GM18511 (cell line): Measurements from ENCODE around the gene FOXL1.
A peak's percentile ranks its signal among the peaks of the same experiment; 100 is the strongest.

ENCODE experiments used
- ATAC-seq: cut with Tn5 transposase; IDR thresholded peaks from one replicate; pipeline ENCODE4 v1.9.1; 2021; ENCODE audit warnings: mild to moderate bottlenecking, moderate library complexity; ENCODE audit not compliant: unreplicated experiment

The FOXL1 gene

DNA sequence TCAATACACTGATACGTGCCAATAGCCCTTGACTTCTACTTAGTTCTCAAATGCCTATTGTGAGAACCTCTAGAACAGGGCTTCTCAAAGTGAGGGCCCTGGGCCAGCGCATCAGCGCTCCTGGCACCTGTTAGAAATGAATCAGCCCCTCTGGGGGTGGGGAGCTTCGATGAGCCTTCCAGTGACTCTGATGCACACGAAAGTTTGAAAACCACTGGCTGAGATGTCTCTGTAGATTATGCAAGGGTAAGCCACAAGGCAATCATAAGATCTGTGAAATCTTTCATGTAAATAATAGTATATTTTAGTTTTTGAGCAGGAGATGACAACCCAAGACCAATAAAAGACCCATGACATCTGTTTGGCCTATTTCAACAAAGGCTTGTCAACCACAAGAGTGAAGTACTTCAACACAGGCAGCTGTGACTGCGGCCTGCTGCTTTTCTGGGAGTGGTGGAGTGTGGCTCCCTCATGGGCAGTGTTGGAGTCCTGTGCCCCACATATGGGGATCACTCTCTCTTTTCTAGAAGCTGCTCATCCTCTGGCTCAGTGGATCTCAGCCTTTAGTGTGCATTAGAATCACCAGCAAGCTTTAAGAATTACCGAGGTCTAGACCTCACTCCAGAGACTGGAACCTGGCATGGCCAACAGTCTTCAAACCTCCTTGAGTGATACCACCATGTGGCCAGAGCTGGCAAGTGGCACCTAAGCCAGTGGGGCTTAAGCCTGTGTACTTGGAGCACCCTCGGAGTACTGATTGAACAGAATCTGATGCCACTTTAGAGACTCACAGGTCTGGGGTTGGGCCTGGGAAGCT is 29.1 kb upstream of the FOXL1 start:
- ATAC-seq = no peak

DNA sequence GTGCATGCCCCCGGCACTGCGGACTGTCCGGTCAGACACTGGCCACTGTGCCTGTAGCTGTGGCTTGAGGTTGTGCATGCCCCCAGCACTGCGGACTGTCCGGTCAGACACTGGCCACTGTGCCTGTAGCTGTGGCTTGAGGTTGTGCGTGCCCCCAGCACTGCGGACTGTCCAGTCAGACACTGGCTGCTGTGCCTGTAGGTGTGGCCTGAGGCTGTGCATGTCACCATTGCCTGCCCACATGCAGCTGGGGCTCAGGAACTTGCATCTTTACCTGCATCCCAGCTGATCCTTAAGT is 28.5 kb upstream of the FOXL1 start:
- ATAC-seq = no peak

- ATAC-seq = no peak
Measured at GRCh38 chr16:86550281-86550680, 28.1 kb upstream of the FOXL1 start.

DNA sequence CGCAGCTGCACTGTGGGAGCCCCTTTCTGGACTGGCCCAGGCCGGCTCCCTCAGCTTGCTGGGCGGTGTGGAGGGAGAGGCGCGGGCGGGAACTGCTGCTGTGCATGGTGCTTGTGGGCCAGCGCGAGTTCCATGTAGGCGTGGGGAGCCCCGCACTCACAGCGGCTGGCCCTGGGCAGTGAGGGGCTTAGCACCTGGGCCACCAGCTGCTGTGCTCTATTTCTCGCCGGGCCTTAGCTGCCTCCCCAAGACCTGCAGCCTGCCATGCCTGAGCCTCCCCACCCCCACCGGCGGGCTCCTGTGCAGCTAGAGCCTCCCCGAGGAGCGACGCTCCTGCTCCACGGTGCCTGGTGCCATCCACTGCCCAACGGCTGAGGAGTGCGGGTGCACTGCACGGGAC is 25.0 kb upstream of the FOXL1 start:
- ATAC-seq = no peak

DNA sequence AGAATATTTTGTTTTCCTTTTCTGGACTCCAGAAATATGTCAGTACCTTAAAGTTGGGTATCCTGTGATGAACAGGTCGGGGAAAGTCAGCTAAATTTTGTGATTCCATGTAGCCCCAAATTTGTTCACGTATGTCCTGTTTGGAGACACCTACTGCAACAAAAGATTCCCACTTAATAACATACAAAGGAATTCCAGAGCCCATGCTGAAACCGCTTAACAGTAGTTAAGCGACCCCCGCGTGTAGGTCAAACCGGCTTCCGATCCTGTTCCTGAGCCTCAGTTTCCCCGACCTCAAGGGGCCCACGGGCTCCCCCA is 23.8 kb upstream of the FOXL1 start:
- ATAC-seq = no peak

DNA sequence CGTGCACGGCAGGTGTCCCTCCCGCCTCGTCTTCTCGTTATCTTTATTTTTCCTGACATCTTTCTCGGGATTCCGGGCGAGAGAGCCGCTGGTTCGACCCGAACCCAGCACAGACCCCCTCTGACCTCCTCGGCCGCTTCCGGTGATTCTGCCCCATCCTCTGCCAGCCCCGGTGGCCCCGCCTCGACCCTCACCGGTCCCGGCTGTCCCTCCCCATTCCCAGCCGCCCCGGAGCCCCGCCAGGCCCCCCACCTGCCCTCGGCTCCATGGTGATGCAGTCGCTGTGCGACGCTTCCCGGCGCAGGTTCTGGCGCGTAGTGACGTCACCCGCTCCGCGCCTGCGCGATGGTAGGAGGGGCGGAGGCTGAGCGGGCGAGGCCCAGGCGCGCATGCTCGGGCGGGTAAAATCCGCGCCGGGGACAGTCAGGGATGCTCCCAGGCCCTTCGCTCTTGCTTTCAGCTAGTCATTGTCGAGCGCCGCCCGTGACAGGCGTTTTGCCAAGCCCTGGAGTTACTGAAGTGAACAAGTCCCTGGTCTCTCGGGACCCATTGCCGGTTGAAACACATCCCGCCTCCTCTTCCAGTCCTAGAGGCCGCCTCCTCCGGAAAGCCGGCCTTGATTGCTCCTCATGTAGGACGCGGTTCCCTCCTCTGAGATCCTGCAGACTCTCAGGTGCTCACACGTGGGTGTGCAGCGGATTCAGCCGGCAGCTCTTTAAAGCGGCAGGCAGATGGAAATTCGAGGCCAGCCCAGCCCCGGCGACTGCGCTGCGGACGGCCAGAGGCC is 23.2 kb upstream of the FOXL1 start, which contains the start of gene MTHFSD:
Gene MTHFSD (minus strand): TSS at position 319 of the 787 bp plus-strand sequence. CDS start 51 bp downstream, at position 268.
- peak; percentile 93 for ATAC-seq

GRCh38 chr16:86555704-86556075 is 22.7 kb upstream of the FOXL1 start:
- no peak for ATAC-seq

GRCh38 chr16:86556576-86556975 is 21.8 kb upstream of the FOXL1 start:
- ATAC-seq = no peak

DNA sequence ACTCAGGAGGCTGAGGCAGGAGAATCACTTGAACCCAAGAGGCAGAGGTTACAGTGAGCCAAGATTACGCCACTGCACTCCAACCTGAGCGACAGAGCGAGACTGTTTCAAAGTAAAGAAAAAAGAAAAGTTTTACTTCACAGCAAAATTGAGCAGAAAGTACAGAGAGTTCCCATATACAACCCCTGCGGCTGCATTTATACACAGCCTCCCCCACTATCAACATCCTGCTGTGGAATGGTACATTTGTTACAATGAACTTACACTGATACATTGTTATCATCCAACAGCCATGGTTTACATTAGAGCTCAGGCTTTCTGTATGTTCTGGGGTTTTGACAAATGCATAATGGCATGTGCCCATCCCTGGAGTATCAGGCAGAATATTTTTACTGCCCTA is 20.8 kb upstream of the FOXL1 start:
- ATAC-seq = no peak

GRCh38 chr16:86558355-86559193 is 19.8 kb upstream of the FOXL1 start:
- no peak for ATAC-seq

GRCh38 chr16:86559802-86560305 is 18.5 kb upstream of the FOXL1 start:
- ATAC-seq = no peak

- ATAC-seq = no peak
Measured at GRCh38 chr16:86562356-86562755, 16.0 kb upstream of the FOXL1 start.

DNA sequence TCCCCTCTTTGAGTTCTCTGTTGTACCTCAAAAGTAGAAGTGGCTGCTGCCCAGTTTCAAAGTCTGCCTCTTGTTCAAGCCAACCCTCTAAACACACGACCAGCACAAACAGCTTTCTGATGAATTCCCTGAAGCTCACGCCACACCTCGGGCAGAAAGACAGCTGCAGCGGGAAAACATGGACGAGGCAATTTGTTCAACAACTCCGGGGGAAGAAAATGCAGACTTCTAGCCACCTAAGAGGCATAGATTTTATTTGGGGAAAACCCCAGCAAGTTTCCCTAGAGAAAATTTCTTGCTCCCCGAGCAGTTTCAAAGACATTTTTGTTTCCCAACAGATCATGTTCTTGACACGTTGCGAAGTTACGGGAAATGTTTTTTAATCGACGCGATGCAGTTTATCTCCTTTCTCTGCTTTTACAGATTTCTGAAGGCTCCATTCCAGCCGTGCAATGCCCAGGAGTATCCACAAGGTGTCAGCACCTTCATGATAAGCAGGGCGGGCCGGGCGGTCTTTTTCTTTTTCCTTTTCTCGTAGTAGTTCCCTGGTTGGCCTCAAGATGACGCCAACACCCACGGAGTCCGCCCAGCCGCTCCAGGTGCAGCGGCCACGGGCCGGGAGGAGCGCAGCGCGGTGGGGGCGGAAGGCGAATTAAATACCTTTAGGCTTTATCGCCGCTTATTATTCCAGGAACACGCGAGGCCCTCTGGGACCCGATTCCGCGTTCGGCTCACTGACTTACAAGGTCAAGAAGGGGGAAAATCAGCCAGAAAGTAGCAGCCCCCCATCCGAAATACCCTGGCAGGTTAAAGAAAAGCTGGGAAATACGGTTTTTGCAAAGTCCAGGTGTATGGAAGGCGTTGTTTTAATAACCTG is 14.6 kb upstream of the FOXL1 start:
- ATAC-seq = no peak

DNA sequence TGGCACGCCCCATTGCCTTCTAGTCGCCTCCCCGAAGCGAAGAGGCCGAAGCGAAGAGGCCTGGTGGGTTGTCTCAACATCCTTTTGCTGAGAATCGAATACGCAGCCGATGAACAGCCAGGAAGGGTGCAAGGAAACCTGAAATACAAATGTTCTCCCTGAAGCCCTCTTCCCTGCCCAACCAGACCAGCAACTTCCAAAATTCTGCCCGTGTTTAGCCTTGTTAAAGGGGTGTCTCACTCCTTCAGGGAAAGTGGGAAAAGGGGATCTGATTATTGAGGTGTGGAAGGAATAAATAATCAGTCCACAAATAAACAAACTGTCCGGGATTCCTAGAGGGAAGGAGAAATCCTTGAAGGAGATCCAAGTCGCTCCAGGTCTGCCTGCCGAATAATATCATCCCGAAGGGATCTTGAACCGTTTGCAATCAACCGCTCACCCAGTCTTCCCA is 13.1 kb upstream of the FOXL1 start:
- no peak for ATAC-seq

DNA sequence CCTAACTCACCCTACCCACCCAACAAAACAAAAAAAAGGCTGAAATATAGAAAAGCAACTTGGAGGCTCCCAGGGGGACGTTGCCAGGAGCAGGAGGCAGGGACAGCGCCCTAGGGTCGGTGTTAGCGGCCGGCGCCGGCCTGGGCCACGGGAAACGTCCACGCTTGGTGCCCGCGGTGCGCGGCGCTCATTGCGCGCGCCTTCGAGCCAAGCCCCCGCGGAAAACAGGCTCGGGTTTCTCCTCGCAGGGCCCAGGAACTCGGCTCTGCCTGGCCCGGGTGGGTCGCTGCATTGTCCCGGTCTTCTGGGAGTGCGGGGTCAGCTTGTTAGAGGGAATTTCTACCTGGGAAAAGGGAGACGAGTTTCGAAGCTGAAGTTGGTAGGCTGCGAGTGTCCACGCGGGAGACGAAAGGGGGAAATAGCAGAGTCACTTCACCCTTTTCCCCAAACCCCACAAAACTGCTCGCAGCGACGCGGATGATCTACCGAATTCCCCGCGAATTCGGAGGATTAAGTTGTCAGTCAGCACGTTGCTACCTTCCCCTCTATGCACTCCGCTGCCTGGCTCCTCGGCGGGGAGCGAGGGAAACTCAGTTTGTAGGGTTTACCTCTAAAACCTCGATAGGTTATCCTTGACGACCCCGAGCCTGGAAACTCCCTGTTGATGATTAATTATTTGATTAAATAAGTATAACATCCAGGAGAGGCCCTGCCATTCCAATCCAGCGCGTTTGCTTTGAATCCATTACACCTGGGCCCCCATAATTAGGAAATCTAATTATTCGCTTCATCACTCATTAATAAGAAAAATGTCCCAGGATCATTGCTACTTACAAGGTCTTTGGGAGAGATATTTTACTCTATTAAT is 12.5 kb upstream of the FOXL1 start:
- ATAC-seq = no peak

GRCh38 chr16:86566601-86566965 is 11.8 kb upstream of the FOXL1 start, which contains the start of gene FOXC2:
FOXC2 (plus strand) TSS chr16:86566829; CDS start chr16:86567336, 507 bp downstream.
- ATAC-seq = no peak

- ATAC-seq = no peak
Measured at GRCh38 chr16:86566966-86567700, 11.2 kb upstream of the FOXL1 start.

- no peak for ATAC-seq
Measured at GRCh38 chr16:86567701-86568581, 10.4 kb upstream of the FOXL1 start.
